DOHH2 (cell line): Measurements from ENCODE around the gene RASL11A.
A peak's percentile ranks its signal among the peaks of the same experiment; 100 is the strongest.

Experiments used
- H3F3A ChIP-seq: fragments of 200-600 bp; sonication (generic), shearing (Covaris generic); 2 replicates; pipeline ENCODE4 v1.6.0; 2016; ENCODE audit warnings: antibody characterized with exemption, mild to moderate bottlenecking; ENCODE audit not compliant: control insufficient read depth, insufficient read depth
- H3K27ac ChIP-seq: fragments of 200-600 bp; sonication (generic); 2 replicates; pipeline ENCODE4 v1.5.1; 2014; ENCODE audit warnings: low read depth, mild to moderate bottlenecking, low read length, moderate library complexity
- H3K27me3 ChIP-seq: fragments of 200-600 bp; sonication (generic); 2 replicates; pipeline ENCODE4 v1.6.1; 2014; ENCODE audit warnings: mild to moderate bottlenecking, low read length, mixed read lengths; ENCODE audit not compliant: control insufficient read depth
- H3K36me3 ChIP-seq: fragments of 200-600 bp; sonication (generic); 2 replicates; pipeline ENCODE4 v1.6.1; 2014; ENCODE audit warnings: mild to moderate bottlenecking, low read length, moderate library complexity, mixed read lengths; ENCODE audit not compliant: control insufficient read depth
- H3K4me1 ChIP-seq: fragments of 200-600 bp; sonication (generic); 2 replicates; pipeline ENCODE4 v1.6.1; 2014; ENCODE audit warnings: mild to moderate bottlenecking, low read length, mixed read lengths; ENCODE audit not compliant: control insufficient read depth
- H3K4me2 ChIP-seq: fragments of 200-600 bp; sonication (generic); 2 replicates; pipeline ENCODE4 v1.6.0; 2014; ENCODE audit warnings: mild to moderate bottlenecking, low read length, moderate library complexity
- H3K4me3 ChIP-seq: fragments of 200-600 bp; sonication (generic); 2 replicates; pipeline ENCODE4 v1.5.1; 2014; ENCODE audit warnings: mild to moderate bottlenecking, low read length, mixed read lengths
- H3K79me2 ChIP-seq: fragments of 200-600 bp; sonication (generic); 2 replicates; pipeline ENCODE4 v1.6.1; 2014; ENCODE audit warnings: mild to moderate bottlenecking, low read length, mixed read lengths; ENCODE audit not compliant: control insufficient read depth
- H3K9me2 ChIP-seq: fragments of 200-600 bp; sonication (generic); replicated peaks from 2 replicates; pipeline ENCODE4 v1.6.1; 2014; ENCODE audit warnings: mild to moderate bottlenecking, low read length, mixed read lengths; ENCODE audit not compliant: control insufficient read depth
- H3K9me3 ChIP-seq: fragments of 200-600 bp; sonication (generic); 2 replicates; pipeline ENCODE4 v1.6.1; 2014; ENCODE audit warnings: antibody characterized with exemption, low read length, mixed read lengths; ENCODE audit not compliant: control insufficient read depth, insufficient read depth
- H4K20me1 ChIP-seq: fragments of 200-600 bp; sonication (generic); 2 replicates; pipeline ENCODE4 v1.6.0; 2014; ENCODE audit warnings: low read depth, mild to moderate bottlenecking, antibody characterized with exemption, low read length, moderate library complexity; ENCODE audit not compliant: control insufficient read depth, insufficient read depth
- CTCF ChIP-seq: fragments of 200-600 bp; sonication (generic); IDR thresholded peaks from one replicate; pipeline ENCODE4 v1.5.1; 2014; ENCODE audit warnings: antibody characterized with exemption, mild to moderate bottlenecking, low read depth, low read length; ENCODE audit not compliant: poor library complexity, severe bottlenecking
- EZH2phosphoT487 ChIP-seq: fragments of 200-600 bp; sonication (generic); IDR thresholded peaks from 2 replicates; pipeline ENCODE4 v1.6.1; 2017; ENCODE audit warnings: borderline replicate concordance, mild to moderate bottlenecking, antibody characterized with exemption, low read length, moderate library complexity, mixed read lengths

The RASL11A gene

GRCh38 chr13:27306364-27306763 lies 35.7 kb downstream of the RASL11A start:
- Histone ChIP-seq H4K20me1 (no peaks in the 10 kb centered on the region), H3K36me3 (no peaks in the 10 kb centered on the region), H3K27me3 (no peaks in the 10 kb centered on the region), H3K9me3 (no peaks in the 10 kb centered on the region), H3K9me2 (no peaks in the 10 kb centered on the region), H3K27ac (peak overlapping the region; percentile 93), H3F3A (peaks cover 19% of the 10 kb centered on the region; the same call in 1 of the 2 replicates), H3K4me2 (peak overlapping the region; percentile 86), H3K4me1 (peaks cover 77% of the 10 kb centered on the region), H3K4me3 (peak overlapping the region; percentile 66), H3K79me2 (no peaks in the 10 kb centered on the region)
- TF ChIP-seq EZH2phosphoT487 = no peak
- no peak for TF ChIP-seq CTCF

GRCh38 chr13:27308941-27309340 lies 38.3 kb downstream of the RASL11A start:
- H3K36me3 ChIP-seq = no peaks in the 10 kb centered on the region
- no peak for TF ChIP-seq EZH2phosphoT487
- TF ChIP-seq CTCF = no peak
- no peak overlapping the region for H3K4me3 ChIP-seq
- no peaks in the 10 kb centered on the region for H3K9me3 ChIP-seq
- no peak overlapping the region for H3K27ac ChIP-seq
- peaks cover 90% of the 10 kb centered on the region for H3K4me1 ChIP-seq
- H3K79me2 ChIP-seq = no peaks in the 10 kb centered on the region
- no peak overlapping the region for H3K4me2 ChIP-seq
- peaks cover 22% of the 10 kb centered on the region for H3F3A ChIP-seq
- no peaks in the 10 kb centered on the region for H4K20me1 ChIP-seq
- no peaks in the 10 kb centered on the region for H3K9me2 ChIP-seq
- no peaks in the 10 kb centered on the region for H3K27me3 ChIP-seq

- Histone ChIP-seq H3K4me3 (no peak overlapping the region), H4K20me1 (no peaks in the 10 kb centered on the region), H3K9me3 (no peaks in the 10 kb centered on the region), H3K36me3 (no peaks in the 10 kb centered on the region), H3K4me2 (no peak overlapping the region), H3K27me3 (no peaks in the 10 kb centered on the region), H3K27ac (no peak overlapping the region), H3K9me2 (no peaks in the 10 kb centered on the region), H3F3A (peaks cover 22% of the 10 kb centered on the region), H3K79me2 (no peaks in the 10 kb centered on the region), H3K4me1 (peaks cover 88% of the 10 kb centered on the region)
- TF ChIP-seq CTCF = no peak
- TF ChIP-seq EZH2phosphoT487 = no peak
Observed at GRCh38 chr13:27309401-27309958, 38.9 kb downstream of the RASL11A start.
